ACHN (cell line): ENCODE measurements around the gene STN1.

Experiments
- DNase-seq: peaks from one replicate; pipeline ENCODE4 v3.0.0-alpha.2; 2015
- in situ Hi-C: cut with HindIII; loops from 2 replicates; pipeline ENCODE4 v1.10.0; 2017; ENCODE audit warnings: low sequenced_read_pairs, low pct_ligation_motif_present, low pct_unique_long_range_greater_than_20kb

Gene STN1

GRCh38 chr10:103901299-103901698, 16.7 kb downstream of the STN1 start:
- no peak for DNase-seq
- in situ Hi-C loops = no loop called here

- in situ Hi-C loops = no loop called here
- DNase-seq = no peak
These were observed 18.7 kb downstream of the STN1 start for GRCh38 chr10:103899312-103899711.

GRCh38 chr10:103897241-103897774, 20.7 kb downstream of the STN1 start:
- in situ Hi-C loops = no loop called here
- no peak for DNase-seq

- no peak for DNase-seq
- in situ Hi-C loops = no loop called here
These were observed 21.8 kb downstream of the STN1 start for GRCh38 chr10:103896225-103896624.

GRCh38 chr10:103895411-103896186, 22.4 kb downstream of the STN1 start:
- in situ Hi-C loops = no loop called here
- DNase-seq = no peak

GRCh38 chr10:103894441-103894864, 23.5 kb downstream of the STN1 start:
- DNase-seq = no peak
- in situ Hi-C loops = no loop called here

GRCh38 chr10:103893817-103894216, 24.2 kb downstream of the STN1 start:
- in situ Hi-C loops = no loop called here
- DNase-seq = no peak

- in situ Hi-C loops = no loop called here
- DNase-seq = no peak
These were observed 25.8 kb downstream of the STN1 start for GRCh38 chr10:103892181-103892580.

- in situ Hi-C loops = no loop called here
- no peak for DNase-seq
These were observed 27.3 kb downstream of the STN1 start for GRCh38 chr10:103890688-103891087.

- DNase-seq = no peak
- in situ Hi-C loops = no loop called here
These were observed 27.8 kb downstream of the STN1 start for GRCh38 chr10:103890194-103890658.

GRCh38 chr10:103889121-103889720, 28.8 kb downstream of the STN1 start:
- DNase-seq = no peak
- in situ Hi-C loops = no loop called here

- in situ Hi-C loops = no loop called here
These were observed 29.7 kb downstream of the STN1 start for GRCh38 chr10:103888113-103888841.

GRCh38 chr10:103885617-103886016, 32.4 kb downstream of the STN1 start:
- in situ Hi-C loops = no loop called here
- DNase-seq = no peak

More at GRCh38 chr10:103888113-103888841, 29.7 kb downstream of the STN1 start:
- DNase-seq = peak; percentile 90

- in situ Hi-C loops = no loop called here
- peak; percentile 66 for DNase-seq
These were observed 33.3 kb downstream of the STN1 start for GRCh38 chr10:103884681-103885139.

- in situ Hi-C loops = no loop called here
- DNase-seq = no peak
These were observed 35.5 kb downstream of the STN1 start for GRCh38 chr10:103882285-103883007.

- no peak for DNase-seq
- in situ Hi-C loops = no loop called here
These were observed 36.3 kb downstream of the STN1 start for GRCh38 chr10:103881416-103882284.

GRCh38 chr10:103879831-103880230, 38.2 kb downstream of the STN1 start:
- in situ Hi-C loops = no loop called here

GRCh38 chr10:103879409-103879808, 38.6 kb downstream of the STN1 start:
- DNase-seq = no peak
- in situ Hi-C loops = no loop called here

More at GRCh38 chr10:103879831-103880230, 38.2 kb downstream of the STN1 start:
- no peak for DNase-seq
